HepG2 (cell line): ENCODE results near the gene CNPY4. TPM values are rescaled to one million over a fixed set of nuclear protein-coding genes. Genes with fewer than 3 reads are reported as not detected.

Experiments
- DNMT1 ChIP-seq: sonication (generic); formaldehyde crosslinking; IDR thresholded peaks from 2 replicates; pipeline ENCODE4 v1.5.1; 2020; ENCODE audit warnings: mild to moderate bottlenecking, missing genetic modification reagents
- HOXA7 ChIP-seq: sonication (generic); formaldehyde crosslinking; IDR thresholded peaks from 2 replicates; pipeline ENCODE4 v1.8.1; 2022; ENCODE audit warnings: mild to moderate bottlenecking, missing genetic modification reagents, moderate library complexity
- IKZF1 ChIP-seq: fragments of 450-650 bp; IDR thresholded peaks from 2 replicates; pipeline ENCODE4 v1.7.1; 2016
- ONECUT2 ChIP-seq: sonication (generic); formaldehyde crosslinking; IDR thresholded peaks from 2 replicates; pipeline ENCODE4 v1.4.0; 2020; ENCODE audit warnings: missing genetic modification reagents
- SIN3B ChIP-seq: fragments of 150-350 bp; IDR thresholded peaks from 2 replicates; pipeline ENCODE4 v1.6.1; 2014; ENCODE audit warnings: low read length
- YY1 ChIP-seq: IDR thresholded peaks from 2 replicates; pipeline ENCODE4 v1.6.1; 2011; ENCODE audit warnings: low read length, low read depth, moderate library complexity, mild to moderate bottlenecking; ENCODE audit not compliant: insufficient read depth, insufficient replicate concordance
- ZBTB8A ChIP-seq: sonication (generic); formaldehyde crosslinking; IDR thresholded peaks from 2 replicates; pipeline ENCODE4 v1.4.0; 2020; ENCODE audit warnings: mild to moderate bottlenecking, low read depth, missing genetic modification reagents, borderline replicate concordance
- ZNF225 ChIP-seq: sonication (generic); formaldehyde crosslinking; IDR thresholded peaks from 2 replicates; pipeline ENCODE4 v1.4.0; 2020; ENCODE audit warnings: mild to moderate bottlenecking, missing genetic modification reagents
- ZNF431 ChIP-seq: sonication (generic); formaldehyde crosslinking; IDR thresholded peaks from 2 replicates; pipeline ENCODE4 v1.9.0; 2022; ENCODE audit warnings: missing genetic modification reagents, low read depth, mild to moderate bottlenecking, borderline replicate concordance
- ZNF570 ChIP-seq: sonication (generic); formaldehyde crosslinking; IDR thresholded peaks from 2 replicates; pipeline ENCODE4 v1.4.0; 2020; ENCODE audit warnings: mild to moderate bottlenecking, missing genetic modification reagents, borderline replicate concordance
- polyA plus RNA-seq, 8 experiments: library from polyadenylated mRNA; depleted of rRNA in 3 of 8; stranded (reverse) in 7 of 8; unstranded in 1 of 8; fragments of >200 nt; fragmentation: Illumina TruSeq in 4 of 8; extraction: Trizol in 4 of 8; gene quantifications; 2 replicates each; pipeline versions ENCODE4 v1.2.1 to v1.2.3, GENCODE V29; 2011 to 2016; ENCODE audit warnings: low read depth in 4 of 8, missing spikeins in 1 of 8, mixed read lengths in 1 of 8; ENCODE audit not compliant: insufficient read depth in 1 of 8
- total RNA-seq, 5 experiments: library from RNA; depleted of rRNA; stranded (reverse); fragments of >200 nt; fragmentation: Illumina TruSeq; extraction: Trizol; gene quantifications; 2 replicates each; pipeline ENCODE4 v1.2.3, GENCODE V29; 2016; ENCODE audit warnings: low read depth in 1 of 5
- TF ChIP-seq, protein P1 (sequence below), 2 experiments: IDR thresholded peaks; 2 replicates each; pipeline ENCODE4 v1.6.1; 2011 to 2012; ENCODE audit warnings: low read length in 2 of 2, borderline replicate concordance in 1 of 2, low read depth in 1 of 2, mild to moderate bottlenecking in 1 of 2, moderate library complexity in 1 of 2
- TF ChIP-seq, protein P2 (sequence below): sonication (generic); formaldehyde crosslinking; IDR thresholded peaks from 2 replicates; pipeline ENCODE4 v1.4.0; 2020; ENCODE audit warnings: missing genetic modification reagents, borderline replicate concordance
- TF ChIP-seq, protein P3 (sequence below): sonication (generic); formaldehyde crosslinking; IDR thresholded peaks from 2 replicates; pipeline ENCODE4 v1.5.0; 2020; ENCODE audit warnings: mild to moderate bottlenecking, missing genetic modification reagents, borderline replicate concordance

CNPY4 gene
- total and polyA plus RNA-seq, 2 of the 13 experiments (the other 11 are each of a cell fraction or from before 2014, with no cell fraction given), result 6.2 to 12.7 TPM

DNA sequence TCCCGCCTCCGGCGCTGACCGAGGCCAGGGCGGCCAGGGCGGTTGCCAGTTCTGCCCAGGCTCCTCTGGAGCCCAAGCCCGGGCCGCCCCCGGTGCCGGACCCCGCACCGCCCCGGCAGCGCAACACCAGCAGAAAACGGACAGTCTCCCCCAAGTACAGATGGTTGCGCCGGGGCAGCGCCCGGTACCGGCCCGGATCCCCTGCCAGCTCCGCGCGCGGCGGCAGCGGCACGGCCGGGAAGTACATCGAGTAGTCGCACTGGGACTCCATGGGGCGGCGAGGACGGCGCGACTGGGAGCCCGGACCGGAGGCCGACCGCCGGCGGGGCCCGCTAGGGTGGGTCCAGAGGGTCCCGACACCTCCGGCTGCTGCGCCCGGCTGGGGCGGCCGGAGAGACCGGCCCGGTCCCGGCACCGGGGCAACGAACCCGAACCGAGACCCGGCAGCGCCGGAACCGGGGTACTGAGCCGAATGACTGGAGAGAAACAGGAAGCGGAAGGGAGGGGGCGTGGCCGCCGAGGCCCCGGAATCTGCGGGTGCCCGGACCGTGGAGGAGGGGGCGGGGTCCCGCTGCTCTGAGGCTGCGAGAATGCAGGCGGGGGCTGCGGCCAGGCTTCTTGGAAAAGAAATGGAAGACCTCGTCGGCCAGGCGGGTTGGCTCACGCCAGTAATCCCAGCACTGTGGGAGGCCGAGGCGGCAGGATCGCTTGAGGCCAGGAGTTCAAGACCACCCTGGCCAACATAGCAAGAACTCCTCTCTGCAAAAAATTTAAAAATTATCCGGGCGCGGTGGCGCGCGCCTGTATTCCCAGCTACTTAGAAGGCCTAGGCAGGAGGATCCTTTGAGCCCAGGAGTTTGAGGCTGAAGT is 39.0 kb downstream of the CNPY4 start, which contains the start of gene TRAPPC14 (continued):
- TF ChIP-seq, protein P1, sequence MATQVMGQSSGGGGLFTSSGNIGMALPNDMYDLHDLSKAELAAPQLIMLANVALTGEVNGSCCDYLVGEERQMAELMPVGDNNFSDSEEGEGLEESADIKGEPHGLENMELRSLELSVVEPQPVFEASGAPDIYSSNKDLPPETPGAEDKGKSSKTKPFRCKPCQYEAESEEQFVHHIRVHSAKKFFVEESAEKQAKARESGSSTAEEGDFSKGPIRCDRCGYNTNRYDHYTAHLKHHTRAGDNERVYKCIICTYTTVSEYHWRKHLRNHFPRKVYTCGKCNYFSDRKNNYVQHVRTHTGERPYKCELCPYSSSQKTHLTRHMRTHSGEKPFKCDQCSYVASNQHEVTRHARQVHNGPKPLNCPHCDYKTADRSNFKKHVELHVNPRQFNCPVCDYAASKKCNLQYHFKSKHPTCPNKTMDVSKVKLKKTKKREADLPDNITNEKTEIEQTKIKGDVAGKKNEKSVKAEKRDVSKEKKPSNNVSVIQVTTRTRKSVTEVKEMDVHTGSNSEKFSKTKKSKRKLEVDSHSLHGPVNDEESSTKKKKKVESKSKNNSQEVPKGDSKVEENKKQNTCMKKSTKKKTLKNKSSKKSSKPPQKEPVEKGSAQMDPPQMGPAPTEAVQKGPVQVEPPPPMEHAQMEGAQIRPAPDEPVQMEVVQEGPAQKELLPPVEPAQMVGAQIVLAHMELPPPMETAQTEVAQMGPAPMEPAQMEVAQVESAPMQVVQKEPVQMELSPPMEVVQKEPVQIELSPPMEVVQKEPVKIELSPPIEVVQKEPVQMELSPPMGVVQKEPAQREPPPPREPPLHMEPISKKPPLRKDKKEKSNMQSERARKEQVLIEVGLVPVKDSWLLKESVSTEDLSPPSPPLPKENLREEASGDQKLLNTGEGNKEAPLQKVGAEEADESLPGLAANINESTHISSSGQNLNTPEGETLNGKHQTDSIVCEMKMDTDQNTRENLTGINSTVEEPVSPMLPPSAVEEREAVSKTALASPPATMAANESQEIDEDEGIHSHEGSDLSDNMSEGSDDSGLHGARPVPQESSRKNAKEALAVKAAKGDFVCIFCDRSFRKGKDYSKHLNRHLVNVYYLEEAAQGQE (IDR thresholded peaks at IDR 0.05; ENCODE audit: borderline replicate concordance in 1 of 2, low read depth in 1 of 2, low read length in 2 of 2), result peak in 1 of 2 experiments; percentile 22; a peak in 1 of 4 replicates
- TF ChIP-seq YY1, result peak; percentile 75
- TF ChIP-seq, protein P2, sequence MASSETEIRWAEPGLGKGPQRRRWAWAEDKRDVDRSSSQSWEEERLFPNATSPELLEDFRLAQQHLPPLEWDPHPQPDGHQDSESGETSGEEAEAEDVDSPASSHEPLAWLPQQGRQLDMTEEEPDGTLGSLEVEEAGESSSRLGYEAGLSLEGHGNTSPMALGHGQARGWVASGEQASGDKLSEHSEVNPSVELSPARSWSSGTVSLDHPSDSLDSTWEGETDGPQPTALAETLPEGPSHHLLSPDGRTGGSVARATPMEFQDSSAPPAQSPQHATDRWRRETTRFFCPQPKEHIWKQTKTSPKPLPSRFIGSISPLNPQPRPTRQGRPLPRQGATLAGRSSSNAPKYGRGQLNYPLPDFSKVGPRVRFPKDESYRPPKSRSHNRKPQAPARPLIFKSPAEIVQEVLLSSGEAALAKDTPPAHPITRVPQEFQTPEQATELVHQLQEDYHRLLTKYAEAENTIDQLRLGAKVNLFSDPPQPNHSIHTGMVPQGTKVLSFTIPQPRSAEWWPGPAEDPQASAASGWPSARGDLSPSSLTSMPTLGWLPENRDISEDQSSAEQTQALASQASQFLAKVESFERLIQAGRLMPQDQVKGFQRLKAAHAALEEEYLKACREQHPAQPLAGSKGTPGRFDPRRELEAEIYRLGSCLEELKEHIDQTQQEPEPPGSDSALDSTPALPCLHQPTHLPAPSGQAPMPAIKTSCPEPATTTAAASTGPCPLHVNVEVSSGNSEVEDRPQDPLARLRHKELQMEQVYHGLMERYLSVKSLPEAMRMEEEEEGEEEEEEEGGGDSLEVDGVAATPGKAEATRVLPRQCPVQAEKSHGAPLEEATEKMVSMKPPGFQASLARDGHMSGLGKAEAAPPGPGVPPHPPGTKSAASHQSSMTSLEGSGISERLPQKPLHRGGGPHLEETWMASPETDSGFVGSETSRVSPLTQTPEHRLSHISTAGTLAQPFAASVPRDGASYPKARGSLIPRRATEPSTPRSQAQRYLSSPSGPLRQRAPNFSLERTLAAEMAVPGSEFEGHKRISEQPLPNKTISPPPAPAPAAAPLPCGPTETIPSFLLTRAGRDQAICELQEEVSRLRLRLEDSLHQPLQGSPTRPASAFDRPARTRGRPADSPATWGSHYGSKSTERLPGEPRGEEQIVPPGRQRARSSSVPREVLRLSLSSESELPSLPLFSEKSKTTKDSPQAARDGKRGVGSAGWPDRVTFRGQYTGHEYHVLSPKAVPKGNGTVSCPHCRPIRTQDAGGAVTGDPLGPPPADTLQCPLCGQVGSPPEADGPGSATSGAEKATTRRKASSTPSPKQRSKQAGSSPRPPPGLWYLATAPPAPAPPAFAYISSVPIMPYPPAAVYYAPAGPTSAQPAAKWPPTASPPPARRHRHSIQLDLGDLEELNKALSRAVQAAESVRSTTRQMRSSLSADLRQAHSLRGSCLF (CRISPR knock-in tag), result no peak
- TF ChIP-seq ZBTB8A (CRISPR knock-in tag), result no peak
- no peak for TF ChIP-seq SIN3B
- peak; percentile 43; the same call in 1 of the 2 replicates for TF ChIP-seq ZNF225 (CRISPR knock-in tag)
- no peak for TF ChIP-seq ZNF570
- no peak for TF ChIP-seq ZNF431 (CRISPR knock-in tag)
- 0 out of 2 replicates have a peak, but pooled peaks have one; percentile 24 for TF ChIP-seq DNMT1 (CRISPR knock-in tag)
- no peak for TF ChIP-seq IKZF1
- no peak for TF ChIP-seq HOXA7
- TF ChIP-seq, protein P3, sequence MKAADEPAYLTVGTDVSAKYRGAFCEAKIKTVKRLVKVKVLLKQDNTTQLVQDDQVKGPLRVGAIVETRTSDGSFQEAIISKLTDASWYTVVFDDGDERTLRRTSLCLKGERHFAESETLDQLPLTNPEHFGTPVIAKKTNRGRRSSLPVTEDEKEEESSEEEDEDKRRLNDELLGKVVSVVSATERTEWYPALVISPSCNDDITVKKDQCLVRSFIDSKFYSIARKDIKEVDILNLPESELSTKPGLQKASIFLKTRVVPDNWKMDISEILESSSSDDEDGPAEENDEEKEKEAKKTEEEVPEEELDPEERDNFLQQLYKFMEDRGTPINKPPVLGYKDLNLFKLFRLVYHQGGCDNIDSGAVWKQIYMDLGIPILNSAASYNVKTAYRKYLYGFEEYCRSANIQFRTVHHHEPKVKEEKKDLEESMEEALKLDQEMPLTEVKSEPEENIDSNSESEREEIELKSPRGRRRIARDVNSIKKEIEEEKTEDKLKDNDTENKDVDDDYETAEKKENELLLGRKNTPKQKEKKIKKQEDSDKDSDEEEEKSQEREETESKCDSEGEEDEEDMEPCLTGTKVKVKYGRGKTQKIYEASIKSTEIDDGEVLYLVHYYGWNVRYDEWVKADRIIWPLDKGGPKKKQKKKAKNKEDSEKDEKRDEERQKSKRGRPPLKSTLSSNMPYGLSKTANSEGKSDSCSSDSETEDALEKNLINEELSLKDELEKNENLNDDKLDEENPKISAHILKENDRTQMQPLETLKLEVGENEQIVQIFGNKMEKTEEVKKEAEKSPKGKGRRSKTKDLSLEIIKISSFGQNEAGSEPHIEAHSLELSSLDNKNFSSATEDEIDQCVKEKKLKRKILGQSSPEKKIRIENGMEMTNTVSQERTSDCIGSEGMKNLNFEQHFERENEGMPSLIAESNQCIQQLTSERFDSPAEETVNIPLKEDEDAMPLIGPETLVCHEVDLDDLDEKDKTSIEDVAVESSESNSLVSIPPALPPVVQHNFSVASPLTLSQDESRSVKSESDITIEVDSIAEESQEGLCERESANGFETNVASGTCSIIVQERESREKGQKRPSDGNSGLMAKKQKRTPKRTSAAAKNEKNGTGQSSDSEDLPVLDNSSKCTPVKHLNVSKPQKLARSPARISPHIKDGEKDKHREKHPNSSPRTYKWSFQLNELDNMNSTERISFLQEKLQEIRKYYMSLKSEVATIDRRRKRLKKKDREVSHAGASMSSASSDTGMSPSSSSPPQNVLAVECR (CRISPR knock-in tag), result peak; percentile 89
- TF ChIP-seq ONECUT2, result no peak
